ENCODE results near the gene MRO.
"Not testable (repeated sequence)": the region's sequence is repeated elsewhere in the genome, so short reads cannot be mapped to it uniquely, and the experiment has no call there.

MRO gene

DNA sequence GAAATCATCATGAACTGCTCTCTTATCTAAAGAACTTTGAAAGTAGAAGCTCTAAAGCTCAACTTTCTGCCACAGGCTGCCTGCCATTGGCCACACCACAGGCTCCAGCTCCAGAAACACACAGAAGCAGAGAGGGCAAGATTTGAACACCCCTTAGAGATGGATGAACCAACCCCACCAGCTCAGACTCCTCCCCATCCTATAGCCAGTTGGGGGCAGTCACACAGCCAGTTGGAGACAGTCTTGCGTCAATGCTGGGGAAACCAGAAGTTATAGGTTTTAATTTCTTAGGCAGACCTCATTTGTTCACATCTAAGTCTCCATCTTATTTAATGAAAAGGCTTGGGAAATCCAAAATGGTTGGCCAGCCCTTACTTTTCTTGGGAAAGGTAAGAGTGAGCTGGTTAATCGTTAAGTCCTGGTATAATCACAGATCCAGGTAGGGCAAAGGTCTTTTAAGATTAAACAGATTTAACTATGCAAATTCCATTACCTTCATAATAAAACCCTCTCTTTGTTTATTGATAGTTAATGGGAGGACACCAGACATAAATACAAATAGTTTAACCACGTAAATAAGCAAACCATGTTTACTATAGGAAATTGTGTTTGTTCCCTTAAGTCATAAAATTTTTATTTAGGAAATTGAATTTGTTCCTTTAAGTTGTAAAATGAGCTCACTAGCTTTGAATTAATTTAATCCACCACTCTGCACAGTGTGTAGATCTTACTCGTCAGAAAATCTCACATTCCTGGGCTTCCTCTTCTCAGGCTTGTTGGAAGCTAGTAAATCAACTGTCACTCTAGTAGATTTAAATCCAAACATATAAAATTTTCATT is 28.0 kb downstream of the MRO start:
- no peak for DNase-seq (ENCODE audit: low spot score)

DNA sequence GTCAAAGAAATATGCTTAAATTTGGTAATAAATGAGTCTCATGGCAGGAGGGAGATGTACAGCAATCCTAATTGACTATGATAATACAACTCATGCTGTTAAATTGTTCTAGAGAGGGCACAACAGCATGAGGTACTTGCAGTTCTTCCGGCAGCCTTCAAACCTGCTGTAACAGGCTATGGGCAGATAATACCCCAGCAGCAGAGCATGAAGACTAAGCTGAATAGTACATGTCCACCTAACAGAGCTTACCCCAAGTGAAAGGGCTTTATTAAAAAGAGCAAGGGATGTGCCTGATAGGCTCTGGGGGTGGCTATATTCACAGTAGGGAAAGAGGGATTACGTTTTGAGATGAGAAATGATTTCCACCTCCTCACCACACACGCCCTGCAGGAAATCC is 28.9 kb downstream of the MRO start:
- DNase-seq (ENCODE audit: low spot score), result no peak

DNA sequence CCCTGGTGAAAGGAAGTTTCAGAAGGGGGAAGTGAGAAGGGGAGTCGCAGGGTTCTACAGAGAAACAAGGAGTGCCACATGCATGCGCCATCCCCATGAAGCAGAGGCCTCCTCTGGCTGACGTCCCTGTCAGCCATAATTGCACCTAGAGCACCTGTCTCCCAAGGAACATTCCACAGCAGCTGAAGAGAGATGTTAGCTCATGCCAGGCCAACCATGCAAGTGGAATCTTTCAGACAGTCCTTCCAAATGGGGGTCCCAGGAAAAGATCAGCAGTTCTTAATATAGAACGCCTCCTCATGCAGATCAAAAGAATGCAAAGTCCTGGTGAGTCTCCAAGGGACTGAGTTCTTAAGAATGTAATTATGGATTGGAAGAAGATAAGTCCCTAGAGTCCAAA is 29.6 kb downstream of the MRO start:
- no peak for DNase-seq (ENCODE audit: low spot score)

DNA sequence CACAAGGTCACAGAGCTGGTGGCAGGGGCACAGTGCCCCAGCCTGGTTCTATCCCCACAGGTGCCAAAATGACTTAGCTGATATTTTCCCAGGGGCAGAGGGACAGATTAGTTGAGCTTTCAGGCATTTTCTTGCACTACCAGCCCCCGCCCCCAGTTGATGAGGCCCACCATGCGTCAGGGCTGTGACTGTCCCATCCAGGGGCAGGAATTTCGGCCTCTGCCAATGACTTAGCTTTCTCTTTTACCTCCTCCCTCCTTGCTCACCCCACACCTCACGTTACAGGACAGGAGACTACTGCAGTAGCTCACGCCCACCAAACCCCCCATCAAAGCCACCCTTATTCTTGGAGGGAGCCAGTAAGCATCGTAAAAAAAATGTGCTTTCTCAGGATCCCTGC is 31.5 kb downstream of the MRO start:
- no peak for DNase-seq (ENCODE audit: low spot score)

DNA sequence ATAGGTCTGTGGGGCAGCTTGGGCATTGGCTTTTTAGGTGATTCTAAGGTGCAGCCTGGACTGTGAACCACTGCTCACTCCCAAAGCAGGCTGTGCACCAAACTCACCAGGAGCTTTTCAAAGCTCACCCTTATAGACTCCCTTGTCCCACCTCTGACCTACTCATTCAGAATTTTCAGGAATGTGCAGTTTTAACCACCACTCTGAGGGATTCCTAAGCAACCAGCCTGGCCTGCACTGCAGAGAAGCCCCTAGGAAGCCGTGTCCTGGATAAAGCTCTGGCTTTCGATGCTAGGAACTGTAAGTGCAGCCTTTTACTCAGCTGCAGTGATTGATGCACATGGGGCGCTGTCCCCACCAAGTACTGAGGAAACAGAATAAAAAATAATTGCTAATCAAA is 33.0 kb downstream of the MRO start:
- DNase-seq (ENCODE audit: low spot score), result no peak

DNA sequence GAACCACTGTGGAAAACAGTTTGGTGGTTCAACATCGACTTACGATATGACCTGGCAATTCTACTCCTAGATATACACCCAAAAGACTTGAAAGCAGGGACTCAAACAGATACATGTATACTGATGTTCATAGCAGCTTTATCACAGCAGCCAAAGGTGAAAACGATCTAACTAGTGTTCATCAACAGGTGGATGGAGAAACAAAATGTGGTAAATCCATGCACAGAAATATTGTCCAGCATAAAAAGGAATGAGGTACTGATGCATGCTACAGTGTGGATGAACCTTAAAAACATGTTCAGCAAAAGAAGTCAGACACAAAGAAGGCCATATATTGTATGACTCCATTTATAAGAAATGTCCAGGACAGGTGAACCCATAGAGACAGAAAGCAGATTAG is 36.3 kb downstream of the MRO start:
- no peak for DNase-seq (ENCODE audit: low spot score)

DNA sequence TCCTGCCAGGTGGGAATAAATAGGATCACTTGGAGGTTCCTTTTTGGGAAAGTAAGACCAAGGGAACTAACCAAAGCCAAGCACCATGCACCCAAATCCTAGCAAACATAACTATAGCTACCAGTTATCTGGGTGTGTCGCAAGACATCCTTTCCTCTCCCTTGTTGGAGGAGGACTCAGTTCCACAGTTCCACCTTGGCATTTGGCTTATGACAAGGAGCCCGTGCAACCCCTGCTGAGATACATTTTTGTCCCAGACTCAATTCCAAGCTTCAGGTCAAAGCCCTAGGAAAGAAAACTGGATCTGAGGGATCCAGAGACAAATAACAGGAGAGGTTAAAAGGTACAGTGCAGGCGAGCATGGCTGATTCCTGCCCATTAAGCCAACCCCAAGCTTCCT is 40.8 kb downstream of the MRO start:
- not testable (repeated sequence) for DNase-seq (ENCODE audit: low spot score)

DNA sequence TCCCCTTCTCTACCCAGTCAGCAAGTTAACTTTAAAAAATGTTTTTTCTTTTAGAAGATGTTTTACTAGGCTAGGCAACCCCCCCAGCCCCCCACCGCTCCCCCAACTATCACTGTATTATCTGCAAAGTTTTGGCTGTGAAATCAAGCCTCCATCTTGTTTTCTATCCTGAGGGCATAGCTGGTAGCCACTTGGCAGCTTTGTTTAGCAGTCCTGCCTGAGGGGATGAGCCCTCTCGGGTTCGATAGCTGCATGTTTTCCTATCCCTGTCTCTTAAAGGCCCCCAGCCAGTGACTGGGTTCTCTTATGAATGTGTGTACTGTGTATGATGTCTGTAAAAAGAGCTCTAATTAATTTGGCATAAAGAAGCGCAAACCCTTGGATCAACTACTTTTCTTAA is 43.4 kb downstream of the MRO start:
- DNase-seq (ENCODE audit: low spot score), result no peak

DNA sequence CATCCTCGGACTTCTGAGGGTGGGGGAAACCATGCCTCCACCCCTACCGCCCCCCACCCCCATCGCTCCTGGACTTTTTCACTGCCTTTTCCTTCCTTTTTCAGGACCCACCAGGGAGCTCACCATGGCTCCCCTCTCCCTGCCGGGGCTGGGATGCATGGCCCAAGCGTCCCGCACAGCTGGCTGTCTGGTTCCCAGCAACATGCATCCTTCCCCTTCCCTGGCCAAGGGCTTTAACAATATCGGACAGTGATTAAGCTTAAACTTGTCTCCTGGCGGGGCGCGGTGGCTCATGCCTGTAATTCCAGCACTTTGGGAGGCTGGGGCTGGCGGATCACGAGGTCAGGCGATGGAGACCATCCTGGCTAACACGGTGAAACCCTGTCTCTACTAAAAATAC is 44.1 kb downstream of the MRO start:
- DNase-seq (ENCODE audit: low spot score), result no peak

DNA sequence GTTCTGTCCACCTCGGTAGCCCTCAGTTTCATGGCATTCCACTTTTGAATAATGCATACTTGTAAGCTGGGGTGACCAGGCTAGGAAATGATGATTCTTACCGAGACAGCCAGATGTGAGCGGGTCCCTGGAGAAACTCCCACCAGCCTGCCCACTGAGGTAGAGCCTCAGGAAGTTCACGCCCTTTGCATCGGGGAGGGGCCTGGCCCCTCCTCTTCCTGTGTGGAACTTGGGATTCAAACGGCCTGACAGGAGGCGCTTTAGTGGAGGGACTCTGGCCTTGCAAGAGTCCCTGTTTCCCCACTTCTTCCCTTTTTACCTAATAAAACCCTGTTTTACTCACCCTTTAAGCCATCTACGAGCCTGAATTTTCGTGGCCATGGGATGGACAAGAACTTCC is 44.6 kb downstream of the MRO start:
- no peak for DNase-seq (ENCODE audit: low spot score)

DNA sequence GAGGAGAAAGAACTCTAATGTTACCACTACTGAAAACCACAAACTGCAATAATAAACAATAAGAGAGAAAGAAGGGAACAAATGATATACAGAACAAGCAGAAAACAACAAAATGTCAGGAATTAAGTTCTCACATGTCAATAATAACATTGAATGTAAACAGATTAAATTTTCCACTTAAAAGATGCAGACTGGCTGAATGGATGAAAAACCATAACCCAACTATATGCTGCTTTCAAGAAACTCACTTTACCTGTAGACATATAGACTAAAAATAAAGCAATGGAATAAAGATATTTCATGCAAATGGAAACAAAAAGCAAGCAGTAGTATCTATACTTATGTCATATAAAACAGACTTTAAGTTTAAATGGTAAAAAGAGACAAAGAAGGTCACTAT is 50.4 kb downstream of the MRO start:
- no peak for DNase-seq (ENCODE audit: low spot score)

DNA sequence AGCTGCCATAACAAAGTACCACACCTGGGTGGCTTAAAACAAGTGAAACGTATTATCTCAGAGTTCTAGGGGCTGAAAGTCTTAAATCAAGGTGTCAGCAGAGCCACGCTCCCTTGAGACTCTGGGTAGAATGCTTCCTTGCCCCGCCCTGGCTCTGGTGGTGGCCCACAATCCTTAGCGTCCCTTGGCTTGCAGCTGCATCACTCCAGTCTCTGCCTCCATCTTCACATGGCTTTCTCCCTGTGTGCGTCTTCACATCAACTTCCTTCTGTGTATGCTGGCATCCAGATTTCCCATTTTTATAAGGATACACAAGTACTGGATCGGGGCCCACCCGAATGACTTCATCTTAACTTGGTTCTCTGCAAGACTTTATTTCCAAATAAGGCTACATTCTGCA is 62.5 kb downstream of the MRO start:
- DNase-seq (ENCODE audit: low spot score), result no peak

DNA sequence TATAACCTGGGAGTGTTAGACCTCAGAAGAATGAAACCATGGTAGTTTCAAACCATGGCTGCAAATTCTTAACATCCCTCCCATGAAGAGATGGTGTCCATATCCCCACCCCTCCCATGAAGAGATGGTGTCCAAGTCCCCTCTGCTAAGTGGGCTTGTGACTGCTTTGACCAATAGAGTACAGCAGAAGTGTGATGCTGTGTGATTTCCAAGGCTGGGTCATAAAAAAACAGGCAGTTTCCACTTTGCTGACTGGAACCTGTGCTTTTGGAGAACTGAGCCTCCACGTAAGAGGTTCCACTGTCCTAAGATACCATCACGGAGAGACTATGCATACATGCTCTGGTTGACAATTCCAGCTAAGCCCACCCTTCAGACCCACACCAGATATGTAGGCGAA is 65.5 kb downstream of the MRO start:
- DNase-seq (ENCODE audit: low spot score), result no peak

DNA sequence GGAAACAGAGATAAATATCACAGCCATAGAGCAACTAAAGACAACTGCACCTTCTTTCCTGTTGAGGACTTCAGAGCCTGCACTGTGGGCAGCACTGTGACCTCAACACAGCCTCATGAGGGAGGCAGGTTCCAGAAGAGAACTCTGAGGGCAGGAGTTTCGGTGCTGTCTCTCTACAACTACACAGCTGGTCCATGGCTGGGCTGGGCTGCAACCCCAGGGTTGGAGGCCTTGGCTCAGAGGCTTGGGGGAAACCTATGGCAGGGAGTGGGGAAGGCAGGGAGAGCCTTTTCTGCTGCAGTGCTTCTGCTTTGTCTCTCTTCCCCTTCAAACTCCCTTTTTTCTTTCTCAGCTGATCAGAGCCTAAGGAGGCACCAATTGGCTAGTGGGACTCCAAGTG is 66.5 kb downstream of the MRO start:
- no peak for DNase-seq (ENCODE audit: low spot score)

DNA sequence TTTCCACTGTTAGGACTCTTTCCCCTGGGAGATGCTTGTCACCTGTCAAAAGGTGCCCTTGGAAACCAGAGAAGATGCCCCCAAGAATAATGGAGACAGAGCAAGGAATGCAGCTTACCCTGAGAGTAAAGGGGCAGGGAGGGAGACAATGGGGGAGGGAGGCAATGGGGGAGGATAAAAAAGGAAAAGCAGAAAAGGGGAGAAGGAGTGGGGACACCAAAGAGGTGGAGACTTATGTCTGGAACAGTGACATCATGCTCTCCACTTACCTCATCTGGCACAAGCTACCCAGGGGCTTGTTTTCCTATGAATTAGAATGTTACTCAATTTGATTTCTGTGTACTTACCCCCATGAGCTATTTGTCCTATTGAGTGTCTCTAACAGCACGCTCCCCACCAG is 67.9 kb downstream of the MRO start:
- no peak for DNase-seq (ENCODE audit: low spot score)

DNA sequence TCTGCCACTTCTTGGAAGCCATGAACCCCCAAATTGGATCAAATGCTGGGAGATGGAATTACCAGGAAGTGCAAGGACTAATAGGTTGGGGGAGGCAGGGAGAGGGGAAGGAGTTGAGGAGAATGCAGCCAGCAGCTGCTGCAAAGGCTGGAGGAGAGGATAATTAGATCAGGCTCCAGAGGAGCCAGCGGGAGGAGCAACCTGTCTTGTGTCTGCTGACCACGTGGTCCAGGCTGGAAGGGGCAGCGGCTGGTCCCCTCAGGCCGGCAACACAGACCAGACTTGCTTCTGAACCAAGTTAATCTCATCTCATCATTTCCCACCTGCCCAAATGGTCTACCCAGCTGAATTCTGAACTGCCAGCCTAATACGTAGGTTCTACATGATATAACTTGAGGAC is 68.3 kb downstream of the MRO start:
- no peak for DNase-seq (ENCODE audit: low spot score)

DNA sequence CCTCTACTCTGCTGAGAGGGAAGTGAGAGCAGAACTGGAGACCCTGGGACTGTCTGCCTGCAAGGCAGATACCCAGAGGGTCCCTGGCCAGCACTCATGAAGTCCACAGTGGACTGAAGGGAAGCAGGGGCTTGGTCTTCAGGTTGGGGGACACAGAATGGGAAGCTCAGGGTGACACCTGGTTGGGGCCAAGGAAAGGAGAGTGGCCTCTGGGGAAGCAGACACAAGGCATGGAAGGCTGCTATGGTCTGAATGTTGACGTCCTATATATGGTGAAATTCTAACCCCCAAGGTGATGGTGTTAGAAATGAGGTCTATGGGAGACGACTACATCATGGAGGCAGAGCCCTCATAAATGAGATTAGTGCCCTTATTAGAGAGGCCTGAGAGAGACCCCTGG is 69.3 kb downstream of the MRO start:
- DNase-seq (ENCODE audit: low spot score), result no peak

DNA sequence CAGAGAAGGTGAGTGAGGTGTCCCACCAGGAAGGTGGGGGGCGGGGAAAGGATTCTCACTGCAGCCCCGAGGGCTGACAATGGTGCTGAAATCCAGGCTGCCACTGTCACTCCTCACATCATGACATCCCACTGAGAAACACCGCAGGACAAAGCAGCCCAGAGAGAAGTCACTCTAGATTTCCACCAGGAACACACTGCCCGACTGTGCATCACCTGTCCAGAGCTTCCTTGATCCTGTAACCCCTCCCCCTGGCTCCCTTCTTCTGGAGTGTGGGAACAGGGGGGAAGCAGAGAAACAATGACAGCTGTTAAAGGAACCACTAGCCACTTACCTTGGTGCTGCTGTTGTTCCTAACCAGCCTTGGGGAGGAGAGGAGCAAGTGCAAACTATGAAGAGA is 69.9 kb downstream of the MRO start:
- DNase-seq (ENCODE audit: low spot score), result no peak

DNA sequence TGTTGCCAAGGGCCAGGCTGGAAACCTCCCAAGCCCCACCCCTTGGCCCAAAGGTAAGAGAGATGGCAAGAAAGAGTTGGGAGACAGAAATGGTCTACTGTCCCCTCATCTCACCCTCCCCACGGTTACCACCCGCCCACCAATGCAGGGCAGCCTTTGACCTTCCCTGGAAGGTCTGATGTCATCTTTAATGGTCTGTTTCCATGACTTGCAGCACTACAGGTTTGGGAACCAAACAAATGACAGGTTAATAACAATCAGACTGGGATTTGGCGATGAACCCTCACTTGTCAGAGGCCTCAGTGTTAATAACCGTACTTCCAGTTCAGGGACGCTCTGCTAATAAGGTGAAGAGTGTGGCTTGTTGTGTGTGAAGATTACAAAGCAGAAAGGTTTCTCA is 70.4 kb downstream of the MRO start:
- no peak for DNase-seq (ENCODE audit: low spot score)

DNA sequence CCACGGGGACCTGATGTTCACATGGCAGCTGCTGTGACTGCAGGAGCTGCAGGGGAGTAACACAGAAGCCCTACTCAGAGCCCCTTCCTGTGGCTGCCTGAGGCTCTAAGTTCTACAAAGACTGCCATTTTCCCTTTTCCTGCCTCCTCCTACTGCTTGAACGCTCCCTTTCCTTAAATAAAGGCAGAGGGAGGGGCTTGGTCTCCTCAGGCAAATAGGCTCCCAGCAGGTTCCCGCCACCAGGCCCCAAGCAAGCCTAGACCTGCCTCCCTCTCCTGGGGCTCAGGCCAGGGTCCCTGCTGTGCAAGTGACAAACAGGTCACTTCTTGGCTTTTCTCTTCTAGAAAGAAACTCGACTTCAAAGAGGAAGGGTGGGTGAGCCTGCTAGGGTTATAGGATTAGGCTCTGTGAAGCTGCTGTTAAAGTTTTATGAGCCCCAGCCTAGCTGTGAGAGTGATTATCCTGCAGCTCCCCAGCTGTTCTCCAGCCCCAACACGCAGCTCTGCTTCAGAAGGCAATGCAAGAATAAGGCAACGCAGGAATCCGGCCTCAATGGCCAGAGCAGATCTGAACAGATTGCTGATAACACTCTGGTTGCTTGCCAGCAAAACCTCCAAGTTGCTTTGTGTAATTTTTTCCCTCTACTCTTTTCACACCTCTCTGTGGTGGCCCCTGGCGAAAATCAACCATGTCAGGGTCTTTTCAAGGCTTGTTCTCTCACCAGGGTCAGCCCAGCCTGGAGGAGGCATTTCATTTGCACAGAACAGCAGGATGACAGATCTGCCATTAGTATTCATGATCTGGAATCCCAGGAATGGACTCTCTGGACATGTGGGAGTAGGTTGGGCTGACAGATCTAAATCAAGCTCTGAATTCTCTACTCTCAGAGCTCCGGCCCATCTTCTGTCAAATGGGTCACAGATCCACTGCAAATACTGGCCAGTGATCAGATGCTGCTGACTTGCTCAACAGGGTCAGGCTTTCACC is 71.3 kb downstream of the MRO start:
- no peak for DNase-seq (ENCODE audit: low spot score)

DNA sequence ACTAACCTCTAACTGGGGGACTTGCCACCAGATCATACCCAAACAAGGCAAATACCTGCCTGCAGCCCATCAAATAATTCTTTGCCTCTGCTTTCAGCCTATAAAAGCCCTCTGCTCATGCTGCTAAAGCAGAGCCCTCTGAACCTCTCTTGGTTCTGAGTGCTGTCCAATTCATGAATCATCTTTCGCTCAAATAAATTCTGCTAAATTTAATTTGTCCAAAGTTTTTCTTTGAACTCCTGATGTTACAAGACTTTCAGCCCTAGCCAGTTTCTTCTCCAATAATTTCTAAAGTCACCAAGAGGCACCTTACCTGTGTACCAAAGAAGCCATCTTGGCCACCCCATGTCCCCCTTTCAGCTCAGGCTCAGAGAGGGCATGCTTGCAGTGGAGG is 72.0 kb downstream of the MRO start:
- DNase-seq (ENCODE audit: low spot score), result no peak

DNA sequence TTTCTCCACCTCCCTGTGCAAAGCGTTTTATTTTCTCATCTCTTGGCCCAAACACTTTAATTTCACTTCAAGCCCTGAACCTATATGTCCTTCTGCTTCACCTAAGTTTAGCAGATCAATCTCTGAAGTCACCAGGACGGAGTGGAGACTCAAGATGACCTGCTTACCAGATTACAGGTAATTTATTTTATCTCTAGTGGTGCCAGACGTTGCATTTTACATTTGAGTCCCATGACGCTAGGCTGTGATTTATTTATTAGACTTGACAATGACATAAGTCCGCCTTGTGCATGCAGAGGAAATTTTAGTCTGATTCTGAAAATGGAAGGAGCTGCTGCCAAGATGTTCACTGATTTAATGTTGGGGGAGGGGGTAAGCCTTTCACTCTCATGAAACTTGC is 73.9 kb downstream of the MRO start:
- no peak for DNase-seq (ENCODE audit: low spot score)
